ENCODE measurements around the gene KRT9. TPM values are rescaled to one million over a fixed set of nuclear protein-coding genes. Genes with fewer than 3 reads are reported as not detected.

KRT9 gene
- total and polyA plus RNA-seq, 2 donors (not counting 3 experiments of a cell fraction or from before 2014, with no cell fraction given): not detected

DNA sequence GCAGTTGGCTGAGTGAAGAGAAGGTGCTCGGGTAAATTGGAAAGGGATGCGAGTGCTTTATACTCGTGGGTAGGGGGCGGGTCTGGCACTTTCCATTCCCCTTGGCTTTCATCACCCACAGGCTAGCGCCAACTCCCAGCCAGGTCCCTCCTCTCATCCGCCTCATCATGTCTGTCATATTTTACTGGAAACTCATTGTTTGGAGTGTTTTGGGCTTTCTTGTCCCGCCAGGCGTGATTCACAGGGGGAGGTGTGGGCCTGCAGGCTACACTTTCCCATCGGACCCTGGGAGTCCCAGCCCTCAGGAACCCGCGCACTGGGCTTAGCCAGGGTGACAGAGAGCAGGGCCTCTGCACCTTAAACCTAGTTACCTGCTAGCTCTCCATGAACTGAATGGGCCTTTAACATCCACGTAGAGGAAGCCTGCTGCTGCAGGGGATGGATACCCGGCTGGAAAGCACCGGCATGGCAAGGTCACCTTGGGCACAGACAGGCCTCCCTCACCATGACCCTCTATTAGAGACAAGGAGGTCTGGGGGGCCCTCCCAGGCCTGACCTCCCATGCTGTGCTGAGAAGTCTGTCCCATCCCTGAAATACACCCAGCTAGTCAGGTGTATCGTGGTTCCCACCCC is 15.1 kb upstream of the KRT9 start, which contains the start of gene KRT14:
Gene KRT14, minus strand, starts transcription at position 33 of the 633 bp plus-strand sequence. CDS start 61 bp downstream, outside the sequence.
- no peak within 1 kb of the TSS for H3K27ac ChIP-seq (ENCODE audit: insufficient read depth, low read depth, low read length)
- no peak for FAIRE-seq
- POLR2A ChIA-PET: no interaction called here
- dilution Hi-C loops (cut with MboI; ENCODE audit: extremely low pct_ligation_motif_present, low sequenced_read_pairs): no loop called here
- DNase-seq (ENCODE audit: low read depth, low spot score): no peak
- H3K36me3 ChIP-seq (ENCODE audit: control insufficient read depth in 2 of 2, extremely low read depth in 1 of 2, insufficient read depth in 2 of 2, low read length in 2 of 2): no peaks in the 10 kb centered on the region
- no peak within 1 kb of the TSS for H3K4me2 ChIP-seq (ENCODE audit: insufficient read depth, low read length)
- BruUV-seq (replicated peaks): no TSS peak
- H3K4me3 ChIP-seq (replicated peaks in 1 of 3; ENCODE audit: insufficient read depth in 1 of 3, low read depth in 1 of 3, low read length in 3 of 3): no peak within 1 kb of the TSS
- H2AFZ ChIP-seq (ENCODE audit: low read depth, low read length): no peak within 1 kb of the TSS
- no peaks in the 10 kb centered on the region for H3K4me1 ChIP-seq (ENCODE audit: control insufficient read depth, extremely low read depth, insufficient read depth, low read length)
- H3K9me1 ChIP-seq (replicated peaks; ENCODE audit: control insufficient read depth, extremely low read depth, insufficient read depth, low read length): no peaks in the 10 kb centered on the region
- H3K9ac ChIP-seq (replicated peaks; ENCODE audit: extremely low read depth, insufficient read depth, low read length): no peak within 1 kb of the TSS
- intact Hi-C loops (cut with micrococcal nuclease): no loop called here
- TF ChIP-seq GATA2 (IDR thresholded peaks at IDR 0.05; ENCODE audit: insufficient read depth, insufficient read length, low read depth, low read length) (no peak), POLR2AphosphoS5 (IDR thresholded peaks at IDR 0.05; ENCODE audit: insufficient read depth, low read depth, low read length) (no peak), JUN (IDR thresholded peaks at IDR 0.05; ENCODE audit: borderline replicate concordance, insufficient read depth, insufficient read length, low read depth) (no peak), EZH2 (IDR thresholded peaks at IDR 0.05; ENCODE audit: borderline replicate concordance, low read depth, low read length, severe bottlenecking) (no peak), FOS (IDR thresholded peaks at IDR 0.05; ENCODE audit: borderline replicate concordance, insufficient read depth, low read length) (no peak), POLR2A (IDR thresholded peaks at IDR 0.05; ENCODE audit: low read depth, low read length) (no peak), MYC (IDR thresholded peaks at IDR 0.05; ENCODE audit: low read depth, low read length) (no peak), CTCF (IDR thresholded peaks at IDR 0.05; ENCODE audit: extremely low read depth in 1 of 2, insufficient read depth in 1 of 2, low read depth in 1 of 2, low read length in 2 of 2) (no peak)
- TF ChIP-seq, protein P1, sequence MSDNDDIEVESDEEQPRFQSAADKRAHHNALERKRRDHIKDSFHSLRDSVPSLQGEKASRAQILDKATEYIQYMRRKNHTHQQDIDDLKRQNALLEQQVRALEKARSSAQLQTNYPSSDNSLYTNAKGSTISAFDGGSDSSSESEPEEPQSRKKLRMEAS (IDR thresholded peaks at IDR 0.05; ENCODE audit: insufficient read depth, insufficient read length): no peak
- H3K27me3 ChIP-seq (ENCODE audit: control insufficient read depth in 2 of 2, insufficient read depth in 2 of 2, low read length in 2 of 2): no peaks in the 10 kb centered on the region
- H3K79me2 ChIP-seq (ENCODE audit: control insufficient read depth, insufficient read depth, low read length): no peaks in the 10 kb centered on the region
- no peaks in the 10 kb centered on the region for H3K9me3 ChIP-seq (replicated peaks; ENCODE audit: control insufficient read depth, insufficient read depth, low read length)
- CTCF ChIA-PET: no interaction called here
- H4K20me1 ChIP-seq (replicated peaks; ENCODE audit: control insufficient read depth, extremely low read depth, insufficient read depth, low read length): no peaks in the 10 kb centered on the region

All from endothelial cell of umbilical vein (primary cell).